RWPE2 (cell line): ENCODE measurements around the gene ART5.

Experiments
- ATAC-seq: fragments of 200-7000 bp; cut with Tn5 transposase; 3 replicates; pipeline ENCODE4 v1.9.1; 2021; ENCODE audit warnings: low read depth
- DNase-seq: peaks from one replicate; pipeline ENCODE4 v3.0.0-alpha.2; 2020; ENCODE audit warnings: low spot score
- H3K27ac ChIP-seq: fragments of 450-650 bp; 2 replicates; pipeline ENCODE4 v1.5.1; 2017; ENCODE audit warnings: mild to moderate bottlenecking; ENCODE audit not compliant: poor library complexity, severe bottlenecking
- H3K27me3 ChIP-seq: fragments of 250-450 bp; sonication (Bioruptor Pico); 2 replicates; pipeline ENCODE4 v1.5.1; 2021; ENCODE audit warnings: mild to moderate bottlenecking, moderate library complexity; ENCODE audit not compliant: insufficient read depth, poor library complexity, severe bottlenecking
- H3K36me3 ChIP-seq: fragments of 250-450 bp; sonication (Bioruptor Pico); 2 replicates; pipeline ENCODE4 v1.5.1; 2020; ENCODE audit warnings: low read depth, mild to moderate bottlenecking, moderate library complexity
- H3K4me1 ChIP-seq: fragments of 250-450 bp; sonication (Bioruptor Pico); 2 replicates; pipeline ENCODE4 v1.5.1; 2021; ENCODE audit warnings: mild to moderate bottlenecking, moderate library complexity; ENCODE audit not compliant: insufficient read depth, poor library complexity, severe bottlenecking
- H3K4me3 ChIP-seq: fragments of 250-450 bp; sonication (Bioruptor Pico); 2 replicates; pipeline ENCODE4 v1.5.1; 2021; ENCODE audit warnings: mild to moderate bottlenecking, moderate library complexity; ENCODE audit not compliant: severe bottlenecking
- H3K9me3 ChIP-seq: fragments of 250-450 bp; sonication (Bioruptor Pico); 2 replicates; pipeline ENCODE4 v1.5.1; 2021; ENCODE audit warnings: mild to moderate bottlenecking, moderate library complexity; ENCODE audit not compliant: severe bottlenecking
- TF ChIP-seq, protein P1 (sequence below): fragments of 450-650 bp; IDR thresholded peaks from one replicate; pipeline ENCODE4 v1.5.1; 2017; ENCODE audit warnings: mild to moderate bottlenecking, moderate library complexity; ENCODE audit not compliant: poor library complexity, severe bottlenecking

ART5 gene

GRCh38 chr11:3639841-3640240 lies 2.0 kb downstream of the ART5 start:
- no peaks in the 10 kb centered on the region for H3K9me3 ChIP-seq
- DNase-seq (no peak), ATAC-seq (no peak)
- H3K27me3 ChIP-seq = no peaks in the 10 kb centered on the region
- TF ChIP-seq, protein P1, sequence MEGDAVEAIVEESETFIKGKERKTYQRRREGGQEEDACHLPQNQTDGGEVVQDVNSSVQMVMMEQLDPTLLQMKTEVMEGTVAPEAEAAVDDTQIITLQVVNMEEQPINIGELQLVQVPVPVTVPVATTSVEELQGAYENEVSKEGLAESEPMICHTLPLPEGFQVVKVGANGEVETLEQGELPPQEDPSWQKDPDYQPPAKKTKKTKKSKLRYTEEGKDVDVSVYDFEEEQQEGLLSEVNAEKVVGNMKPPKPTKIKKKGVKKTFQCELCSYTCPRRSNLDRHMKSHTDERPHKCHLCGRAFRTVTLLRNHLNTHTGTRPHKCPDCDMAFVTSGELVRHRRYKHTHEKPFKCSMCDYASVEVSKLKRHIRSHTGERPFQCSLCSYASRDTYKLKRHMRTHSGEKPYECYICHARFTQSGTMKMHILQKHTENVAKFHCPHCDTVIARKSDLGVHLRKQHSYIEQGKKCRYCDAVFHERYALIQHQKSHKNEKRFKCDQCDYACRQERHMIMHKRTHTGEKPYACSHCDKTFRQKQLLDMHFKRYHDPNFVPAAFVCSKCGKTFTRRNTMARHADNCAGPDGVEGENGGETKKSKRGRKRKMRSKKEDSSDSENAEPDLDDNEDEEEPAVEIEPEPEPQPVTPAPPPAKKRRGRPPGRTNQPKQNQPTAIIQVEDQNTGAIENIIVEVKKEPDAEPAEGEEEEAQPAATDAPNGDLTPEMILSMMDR = no peak
- H3K27ac ChIP-seq = no peak overlapping the region
- no peak overlapping the region for H3K4me3 ChIP-seq
- no peaks in the 10 kb centered on the region for H3K36me3 ChIP-seq
- H3K4me1 ChIP-seq = no peaks in the 10 kb centered on the region

- H3K27me3 ChIP-seq = no peaks in the 10 kb centered on the region
- TF ChIP-seq, protein P1 = no peak
- ATAC-seq = no peak
- no peaks in the 10 kb centered on the region for H3K9me3 ChIP-seq
- H3K27ac ChIP-seq = no peak overlapping the region
- no peaks in the 10 kb centered on the region for H3K36me3 ChIP-seq
- DNase-seq = no peak
- no peak overlapping the region for H3K4me3 ChIP-seq
- no peaks in the 10 kb centered on the region for H3K4me1 ChIP-seq
Measured at GRCh38 chr11:3638513-3638912, 3.3 kb downstream of the ART5 start.

DNA sequence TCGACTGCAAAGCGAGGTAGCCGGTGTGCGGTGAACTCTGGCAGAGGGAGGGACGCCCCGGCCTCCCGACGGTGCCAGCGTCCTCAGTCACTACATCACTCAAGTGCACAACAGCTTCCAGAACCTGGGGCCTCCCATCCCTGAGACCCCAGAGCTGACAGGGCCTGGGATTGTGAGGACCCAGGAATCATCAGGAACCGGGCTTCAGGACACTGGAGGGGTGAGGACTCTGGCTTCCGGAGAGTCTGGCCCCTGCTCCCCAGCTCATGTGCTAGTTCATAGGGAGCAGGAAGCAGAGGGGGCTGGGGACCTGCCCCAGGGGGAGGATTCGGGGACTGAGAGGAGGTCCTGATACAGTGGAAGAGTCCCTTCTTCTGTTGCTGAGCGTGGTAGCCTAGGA lies 4.6 kb downstream of the ART5 start:
- H3K27me3 ChIP-seq = no peaks in the 10 kb centered on the region
- no peak overlapping the region for H3K4me3 ChIP-seq
- no peaks in the 10 kb centered on the region for H3K36me3 ChIP-seq
- DNase-seq (no peak), ATAC-seq (no peak)
- no peak overlapping the region for H3K27ac ChIP-seq
- H3K4me1 ChIP-seq = no peaks in the 10 kb centered on the region
- TF ChIP-seq, protein P1 = no peak
- H3K9me3 ChIP-seq = no peaks in the 10 kb centered on the region

DNA sequence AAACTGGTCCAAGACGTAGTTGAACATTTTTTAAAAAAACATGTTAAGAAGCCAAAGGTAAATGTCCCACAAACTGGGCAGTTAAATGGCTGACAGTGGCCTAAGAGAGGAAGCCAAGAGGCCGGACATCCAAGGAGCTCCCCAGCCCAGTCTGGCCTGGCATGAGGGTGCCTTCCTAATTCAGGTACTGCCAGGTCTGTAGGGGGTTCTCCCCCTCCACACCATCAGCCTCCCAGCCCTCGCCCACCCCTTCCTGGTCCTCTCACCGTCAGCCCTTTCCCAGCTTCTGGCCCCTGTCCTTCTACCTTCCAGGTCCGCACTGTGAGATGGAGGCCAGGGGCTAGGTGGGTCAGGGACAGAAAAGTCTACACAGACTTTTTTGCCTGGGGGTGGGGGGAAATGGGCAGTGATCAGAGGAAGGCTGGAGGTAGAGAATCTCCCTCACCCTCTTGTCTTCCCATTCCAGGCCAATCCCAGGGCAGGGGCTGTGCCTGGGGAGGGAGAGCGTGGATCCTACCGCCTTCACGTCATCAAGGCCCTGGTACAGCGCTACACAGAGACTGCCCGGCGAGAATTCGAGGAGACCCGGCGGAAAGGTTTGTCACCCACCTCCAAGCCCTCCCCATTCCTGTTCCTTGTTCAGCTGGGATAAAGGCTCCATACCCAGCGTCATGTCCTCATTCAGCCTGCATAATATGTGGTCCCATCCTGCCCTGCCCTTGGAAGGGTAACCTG lies 6.0 kb downstream of the ART5 start:
- TF ChIP-seq, protein P1 = no peak
- no peaks in the 10 kb centered on the region for H3K36me3 ChIP-seq
- H3K27ac ChIP-seq = no peak overlapping the region
- H3K4me1 ChIP-seq = no peaks in the 10 kb centered on the region
- no peaks in the 10 kb centered on the region for H3K9me3 ChIP-seq
- ATAC-seq (no peak), DNase-seq (no peak)
- H3K27me3 ChIP-seq = no peaks in the 10 kb centered on the region
- H3K4me3 ChIP-seq = no peak overlapping the region

GRCh38 chr11:3632070-3632660 lies 9.6 kb downstream of the ART5 start:
- Histone ChIP-seq H3K4me3 (no peak overlapping the region), H3K4me1 (no peaks in the 10 kb centered on the region), H3K9me3 (no peaks in the 10 kb centered on the region), H3K27me3 (no peaks in the 10 kb centered on the region), H3K36me3 (no peaks in the 10 kb centered on the region), H3K27ac (no peak overlapping the region)
- DNase-seq (no peak), ATAC-seq (no peak)
- TF ChIP-seq, protein P1 = no peak
